ENCODE data around the gene ERBB2. TPM values are rescaled to one million over a fixed set of nuclear protein-coding genes. Genes with fewer than 3 reads are reported as not detected.

The ERBB2 gene
- total and polyA plus RNA-seq, 2 of the 8 experiments (the other 6 are each of a cell fraction or from before 2014, with no cell fraction given): 183 to 394 TPM

- Histone ChIP-seq H2BK20ac (ENCODE audit: low read length) (no peak overlapping the region), H4K20me1 (replicated peaks in 1 of 2; ENCODE audit: control insufficient read depth in 1 of 2, insufficient read depth in 2 of 2, low read length in 2 of 2) (peaks cover 0 to 2% of the 10 kb centered on the region in 2 experiments), H2AK5ac (ENCODE audit: low read depth, low read length) (no peak overlapping the region), H3K23ac (ENCODE audit: insufficient read length) (no peak overlapping the region), H2AFZ (ENCODE audit: low read length) (no peak overlapping the region), H2BK12ac (ENCODE audit: low read depth, low read length) (peak overlapping the region; percentile 84; the same call in 1 of the 2 replicates), H3K36me3 (ENCODE audit: control insufficient read depth in 2 of 4, insufficient read depth in 4 of 4, low read length in 3 of 4) (no peaks in the 10 kb centered on the region; a peak in 1 of 8 replicates), H3K79me2 (ENCODE audit: control insufficient read depth in 1 of 2, insufficient read depth in 2 of 2, low read length in 2 of 2) (no peaks in the 10 kb centered on the region), H3K23me2 (ENCODE audit: low read depth, low read length) (peaks cover 11% of the 10 kb centered on the region; the same call in 1 of the 2 replicates), H4K8ac (ENCODE audit: extremely low read depth, insufficient read depth, low read length) (peak overlapping the region; percentile 30), H2BK120ac (replicated peaks; ENCODE audit: low read depth, low read length) (no peak overlapping the region), H3K14ac (ENCODE audit: insufficient read length) (no peak overlapping the region), H2BK5ac (ENCODE audit: low read depth, low read length) (no peak overlapping the region), H3K27me3 (replicated peaks in 1 of 4; ENCODE audit: control insufficient read depth in 3 of 4, extremely low read depth in 1 of 4, insufficient read depth in 3 of 4, low read length in 3 of 4) (peaks cover 0 to 25% (median 6%) of the 10 kb centered on the region in 4 experiments; a peak in 4 of 7 replicates), H3K27ac (ENCODE audit: low read depth, low read length) (no peak overlapping the region), H4K5ac (ENCODE audit: insufficient read length, low read depth, low read length) (no peak overlapping the region), H3K4me1 (replicated peaks in 1 of 4; ENCODE audit: control insufficient read depth in 3 of 4, insufficient read depth in 4 of 4, low read length in 3 of 4) (peaks cover 0 to 50% (median 43%) of the 10 kb centered on the region in 4 experiments; a peak in 6 of 7 replicates), H3K4me2 (ENCODE audit: insufficient read depth in 1 of 2, low read depth in 2 of 2, low read length in 2 of 2) (peak overlapping the region; percentile 70 to 79), H3K9ac (replicated peaks in 1 of 4; ENCODE audit: extremely low read depth in 1 of 4, low read depth in 3 of 4, low read length in 3 of 4) (peak overlapping the region in 1 of 4 experiments; percentile 36; a peak in 2 of 7 replicates), H4K91ac (replicated peaks; ENCODE audit: insufficient read length, low read length) (no peak overlapping the region), H3K4me3 (ENCODE audit: extremely low read depth in 1 of 4, insufficient read depth in 2 of 4, low read depth in 3 of 4, low read length in 4 of 4) (peak overlapping the region; percentile 29 to 67 (median 32); a peak in 7 of 8 replicates), H3K79me1 (ENCODE audit: low read depth, low read length) (no peaks in the 10 kb centered on the region), H3K4ac (replicated peaks; ENCODE audit: insufficient read length, low read depth, low read length) (peak overlapping the region; percentile 32), H3K9me3 (ENCODE audit: insufficient read depth in 2 of 2, low read depth in 1 of 2, low read length in 1 of 2) (no peaks in the 10 kb centered on the region), H2BK15ac (ENCODE audit: low read length) (peak overlapping the region; percentile 95; the same call in 1 of the 2 replicates), H3K18ac (ENCODE audit: extremely low read depth, low read length) (peak overlapping the region; percentile 60), H3K56ac (replicated peaks; ENCODE audit: insufficient read length, low read depth, low read length) (no peak overlapping the region)
- POLR2A ChIA-PET (ENCODE audit: partially characterized antibody): interaction anchor here (0.7 to 32.5 kb wide), 8 partner anchors 14 to 47 kb away, joined by 3 to 708 read pairs (median 6); partner anchors contain the start of genes ERBB2, PGAP3 and STARD3
- 20% methylated on average over 10 of the region's 49 CpGs; no CpG with 5 or more reads in 1 of the 2 experiments for WGBS, 2 experiments (ENCODE audit: extremely low coverage in 1 of 2, insufficient coverage in 1 of 2, insufficient read length in 1 of 2, insufficient replicate concordance in 2 of 2, low coverage in 1 of 2, low lambda C conversion rate in 2 of 2, missing lambda C conversion rate in 1 of 2)
- CTCF ChIA-PET (ENCODE audit: partially characterized antibody): interaction anchor here (1.0 to 52.4 kb wide), 9 partner anchors 15 to 141 kb away, joined by 3 to 1885 read pairs (median 4); partner anchors contain the start of genes ERBB2, MIEN1, PGAP3 and PPP1R1B
- TF ChIP-seq EZH2 (IDR thresholded peaks at IDR 0.05; ENCODE audit: low read depth, low read length, severe bottlenecking) (peak; percentile 40), SUZ12 (IDR thresholded peaks at IDR 0.05; ENCODE audit: low read length) (no peak), SIN3A (conservative IDR thresholded peaks at IDR 0.05 in 1 of 2, IDR thresholded peaks at IDR 0.05 in 1 of 2; ENCODE audit: low read depth in 1 of 2, low read length in 2 of 2) (no peak), GTF2F1 (IDR thresholded peaks at IDR 0.05; ENCODE audit: borderline replicate concordance, low read depth, low read length) (no peak), SRF (IDR thresholded peaks at IDR 0.05; ENCODE audit: low read depth, low read length) (no peak), YY1 (IDR thresholded peaks at IDR 0.05; ENCODE audit: low read depth, low read length) (no peak)
- DNase-seq (ENCODE audit: low read depth in 1 of 2, low spot score in 2 of 2): peak in 1 of 2 experiments; percentile 74
- FAIRE-seq: no peak
Measured at GRCh38 chr17:39667262-39667944, 32.5 kb upstream of the ERBB2 start.
